Measurements from ENCODE around the gene MYCBP.

- TF ChIP-seq CTCF (IDR thresholded peaks at IDR 0.05) (no peak), POLR2A (IDR thresholded peaks at IDR 0.05) (no peak)
Measured at GRCh38 chr1:38852780-38853179, 20.4 kb downstream of the MYCBP start.

Data from heart left ventricle (tissue), 13 donors.